Measurements from ENCODE around the gene DCX.

- TF ChIP-seq EZH2 (IDR thresholded peaks at IDR 0.05; ENCODE audit: low read length, unreplicated experiment) (no peak), CTCF (conservative IDR thresholded peaks at IDR 0.05; ENCODE audit: low read depth, low read length) (no peak), EZH2phosphoT487 (IDR thresholded peaks at IDR 0.05; ENCODE audit: borderline replicate concordance, low read length) (no peak)
Observed at GRCh38 chrX:111260451-111260850, 151.5 kb downstream of the DCX start.

All from PC-3 (cell line).